Fibroblast of peridontal ligament (primary cell): ENCODE measurements around the gene SALL3.

ENCODE experiments used
- DNase-seq: peaks from one replicate; pipeline ENCODE4 v3.0.0-alpha.2; 2010; ENCODE audit errors: extremely low read depth

SALL3 gene

DNA sequence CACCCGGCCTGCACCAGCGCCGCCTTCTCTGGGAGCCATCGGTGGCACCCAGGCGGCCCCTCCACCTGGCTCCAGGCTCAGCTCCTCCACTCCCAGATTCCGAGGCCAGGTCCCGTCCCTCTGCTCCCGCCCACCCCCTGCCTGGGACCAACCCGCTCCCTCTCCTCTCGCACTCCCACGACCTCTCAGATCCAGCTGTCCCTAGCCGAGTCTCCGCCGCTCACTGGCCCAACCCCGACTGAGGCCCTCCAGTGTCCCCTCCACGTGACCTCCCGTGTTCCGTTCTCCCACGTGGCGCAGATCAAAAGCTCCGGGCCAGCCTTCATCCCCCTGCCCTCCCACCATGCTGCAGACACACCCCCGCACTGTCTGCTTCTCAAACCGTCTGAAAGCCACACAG, 14.4 kb upstream of the SALL3 start:
- no peak for DNase-seq

DNA sequence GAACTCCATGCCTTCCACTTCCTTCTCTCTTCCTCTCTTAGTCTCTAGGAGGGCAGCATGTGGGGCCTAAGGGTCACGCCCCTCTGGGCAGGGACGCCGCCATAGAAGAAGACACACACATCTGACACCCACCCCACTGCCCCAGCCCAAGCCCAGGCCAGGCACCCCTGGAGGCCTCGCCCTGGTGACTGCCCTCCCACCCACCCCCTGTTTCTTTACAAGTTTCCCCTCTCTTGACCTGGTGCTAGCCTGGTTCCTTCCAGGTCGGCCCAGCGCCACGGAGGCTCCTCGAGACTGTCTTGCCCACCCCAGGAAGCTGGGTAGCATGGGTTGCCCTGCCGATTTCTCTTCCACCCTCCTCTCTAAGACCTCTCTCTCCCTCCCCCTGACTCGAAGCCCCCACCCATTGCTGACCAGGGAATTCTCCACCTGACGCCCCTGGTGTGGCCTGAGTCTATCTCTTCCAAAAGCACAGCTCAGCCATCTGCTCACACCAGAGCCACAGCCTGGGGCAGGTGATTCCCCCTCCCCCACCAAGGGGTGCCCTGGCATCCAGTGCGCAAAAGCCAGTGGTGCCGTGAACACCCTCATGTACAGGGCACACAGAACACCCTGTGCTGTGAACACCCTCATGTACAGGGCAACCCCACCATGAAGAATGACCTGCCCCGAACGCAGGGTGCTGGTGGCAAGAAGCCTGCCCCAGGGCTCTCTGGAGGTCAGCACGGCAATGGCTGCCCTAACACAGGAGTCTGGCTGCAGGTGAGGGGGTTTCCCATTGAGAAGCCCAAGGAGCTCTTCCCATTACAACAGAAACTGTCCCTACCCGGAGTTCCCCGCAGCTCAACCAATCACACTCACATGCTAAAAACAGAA, 13.5 kb upstream of the SALL3 start:
- DNase-seq, result no peak

DNA sequence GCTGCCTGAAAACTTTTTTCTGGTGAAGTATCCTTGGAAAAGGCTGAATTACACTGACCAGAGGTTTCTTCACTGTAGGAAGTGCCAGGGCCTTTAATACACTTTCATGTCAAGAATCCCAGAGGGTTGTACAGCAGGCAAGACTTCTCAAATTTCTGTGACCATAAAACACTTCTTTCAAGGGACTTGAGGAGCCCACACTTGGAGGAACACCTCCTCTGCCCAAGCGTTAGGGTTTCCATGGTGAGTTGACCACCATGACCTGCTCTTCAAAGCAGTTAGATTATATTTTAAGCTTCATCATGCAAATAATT, 12.9 kb upstream of the SALL3 start:
- DNase-seq, result no peak

DNA sequence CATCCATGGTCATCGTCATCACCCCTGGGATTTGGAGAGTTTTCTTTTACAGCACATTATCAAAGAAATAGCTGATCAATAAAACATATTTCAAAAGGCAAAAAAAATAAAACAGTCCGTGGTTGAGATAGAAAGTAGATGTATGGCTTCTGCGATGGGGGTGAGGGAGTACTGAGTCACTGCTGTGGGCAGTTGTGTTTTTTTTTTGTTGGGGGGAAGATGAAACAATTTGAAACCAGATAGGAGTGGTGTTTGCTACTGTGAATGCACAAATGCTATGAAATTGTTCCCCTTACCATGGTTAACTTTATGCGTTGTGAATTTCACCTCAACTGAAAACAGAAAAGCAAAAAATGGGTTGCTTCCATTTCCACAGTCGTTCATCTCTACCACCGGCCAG, 11.9 kb upstream of the SALL3 start:
- DNase-seq, result no peak

DNA sequence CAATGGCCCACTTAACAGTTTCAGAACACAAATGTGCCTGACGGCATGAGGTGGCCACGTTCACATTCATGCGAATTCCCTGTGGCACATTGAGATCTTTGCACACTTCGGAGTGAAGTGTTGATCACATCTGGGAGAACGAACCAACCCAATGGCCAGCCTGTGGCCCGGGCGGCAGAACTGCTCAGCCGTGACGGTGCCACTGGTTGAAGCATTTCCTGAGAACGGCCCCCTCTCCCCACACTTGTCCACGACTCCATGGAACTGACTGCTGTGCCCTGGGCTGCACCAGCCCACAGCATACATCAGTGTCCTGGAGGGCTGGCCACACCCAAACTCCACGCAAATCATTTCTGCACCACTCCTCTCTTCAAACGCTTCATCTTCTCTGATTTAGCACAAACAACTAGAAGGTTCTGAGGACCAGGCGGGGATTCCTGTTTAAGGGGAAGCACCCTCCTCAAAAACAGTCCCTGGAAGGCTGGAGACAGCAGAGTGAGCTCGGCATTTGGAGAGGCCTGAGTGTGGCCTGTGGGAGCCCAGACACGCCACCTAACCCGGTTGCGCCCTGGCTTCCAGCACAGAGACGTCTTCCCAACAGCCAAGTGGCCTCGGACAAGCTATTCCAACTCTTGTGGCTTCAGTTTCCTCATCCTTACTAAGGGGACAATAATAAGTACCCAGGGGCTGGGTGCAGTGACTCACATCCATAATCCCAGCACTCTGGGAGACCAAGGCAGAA, 9.9 kb upstream of the SALL3 start:
- DNase-seq, result no peak

DNA sequence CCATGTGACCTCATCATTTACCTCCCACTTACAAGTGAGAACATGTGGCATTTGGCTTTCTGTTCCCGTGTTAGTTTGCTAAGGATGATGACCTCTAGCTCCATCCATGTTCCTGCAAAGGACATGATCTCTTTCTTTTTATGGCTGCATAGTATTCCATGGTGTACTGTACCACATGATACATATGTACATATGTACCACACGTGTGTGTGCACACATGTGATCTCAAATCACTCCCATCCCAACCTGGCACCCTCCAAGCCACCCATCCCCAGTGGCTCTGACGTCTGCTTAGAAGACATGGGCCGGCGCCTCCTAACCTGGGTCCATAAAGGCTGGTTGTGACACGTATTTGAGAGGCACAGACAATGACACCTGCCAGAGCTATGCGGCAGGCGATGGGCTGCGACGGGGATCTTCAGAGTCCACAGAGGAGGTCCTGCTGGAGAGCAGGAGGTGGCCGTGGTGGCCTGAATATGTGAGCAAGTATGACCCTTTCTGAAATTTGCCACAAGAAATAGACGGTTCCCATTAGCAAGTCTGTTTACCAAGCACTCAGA, 8.8 kb upstream of the SALL3 start:
- DNase-seq, result no peak

DNA sequence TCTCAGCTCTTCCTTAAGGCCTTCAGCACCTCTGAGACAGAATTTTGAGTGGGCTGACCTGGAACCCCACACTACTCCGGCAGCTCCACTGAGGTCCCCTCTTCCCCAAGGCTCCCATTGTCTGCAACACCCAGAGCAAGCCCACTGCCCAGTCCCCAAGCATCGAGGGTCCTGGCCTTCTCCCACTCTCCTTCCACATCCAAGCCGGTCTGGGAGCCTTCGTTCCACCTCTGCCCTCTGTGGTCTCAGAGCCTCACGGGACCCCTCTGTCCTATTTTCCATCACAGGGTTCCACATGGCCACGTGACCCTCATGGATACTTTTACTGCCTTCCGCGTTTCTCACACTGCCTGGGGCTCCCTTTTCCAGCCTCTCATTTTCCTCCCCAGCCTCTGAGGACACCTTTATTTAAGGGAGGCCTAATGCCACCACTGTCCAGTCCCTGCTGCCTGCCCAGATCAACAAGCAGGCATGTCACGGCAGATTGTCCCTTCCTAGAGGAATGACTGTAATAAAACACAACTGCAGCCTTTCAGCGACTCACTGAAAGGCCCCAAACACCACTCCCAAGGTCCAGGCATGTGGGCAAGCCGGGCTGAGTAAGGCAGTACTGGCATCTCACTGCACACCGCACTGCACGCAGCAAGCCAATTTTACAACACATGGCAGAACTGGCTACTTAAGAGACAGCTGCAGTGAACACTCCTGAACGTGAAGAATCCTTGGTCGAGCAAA, 7.9 kb upstream of the SALL3 start:
- DNase-seq, result no peak

DNA sequence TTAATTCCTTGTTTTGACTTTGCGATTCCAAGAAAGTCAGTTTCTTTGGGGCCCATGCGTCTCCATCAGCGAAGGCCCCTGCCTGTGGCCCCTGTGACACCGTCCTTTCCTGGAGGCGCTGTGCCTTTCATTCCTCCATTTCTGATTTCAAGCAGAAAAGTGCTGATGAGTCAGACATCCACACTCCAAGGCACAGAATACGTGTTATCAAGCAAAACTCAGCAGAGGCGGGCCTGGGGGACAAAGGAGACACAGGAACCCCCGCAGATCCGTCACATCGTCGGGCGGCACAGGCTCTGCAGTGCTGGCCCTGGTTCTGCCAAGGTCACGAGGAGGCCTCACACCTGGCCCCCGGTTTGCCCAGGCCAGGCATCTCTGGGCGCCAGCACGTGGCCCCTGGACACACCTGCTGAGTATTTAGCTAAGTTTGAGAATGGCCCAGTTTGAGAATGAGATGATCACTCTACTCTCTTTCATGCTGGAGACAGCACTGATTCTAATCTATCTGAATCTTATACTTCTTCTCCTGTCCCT, 7.2 kb upstream of the SALL3 start:
- no peak for DNase-seq

DNA sequence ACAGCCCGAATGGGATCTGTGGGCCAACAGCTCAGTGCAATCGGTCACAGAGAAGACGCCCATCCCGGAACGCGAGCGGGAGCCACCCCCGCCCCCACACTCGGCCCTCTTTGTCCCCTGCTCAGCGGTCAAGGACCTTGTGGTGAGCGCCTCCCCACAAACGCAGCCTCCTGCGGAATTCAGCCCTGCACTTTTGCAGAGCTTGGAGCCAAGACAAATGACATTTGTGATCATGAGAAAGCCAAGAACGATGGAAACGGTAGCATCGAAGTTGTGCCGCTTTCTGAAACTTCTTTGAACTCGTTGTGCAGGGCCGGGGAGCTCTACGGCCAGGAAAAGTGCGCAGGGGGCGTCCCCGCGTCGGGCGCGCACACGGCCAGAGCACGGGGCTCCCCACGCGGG, 6.7 kb upstream of the SALL3 start:
- DNase-seq, result no peak

DNA sequence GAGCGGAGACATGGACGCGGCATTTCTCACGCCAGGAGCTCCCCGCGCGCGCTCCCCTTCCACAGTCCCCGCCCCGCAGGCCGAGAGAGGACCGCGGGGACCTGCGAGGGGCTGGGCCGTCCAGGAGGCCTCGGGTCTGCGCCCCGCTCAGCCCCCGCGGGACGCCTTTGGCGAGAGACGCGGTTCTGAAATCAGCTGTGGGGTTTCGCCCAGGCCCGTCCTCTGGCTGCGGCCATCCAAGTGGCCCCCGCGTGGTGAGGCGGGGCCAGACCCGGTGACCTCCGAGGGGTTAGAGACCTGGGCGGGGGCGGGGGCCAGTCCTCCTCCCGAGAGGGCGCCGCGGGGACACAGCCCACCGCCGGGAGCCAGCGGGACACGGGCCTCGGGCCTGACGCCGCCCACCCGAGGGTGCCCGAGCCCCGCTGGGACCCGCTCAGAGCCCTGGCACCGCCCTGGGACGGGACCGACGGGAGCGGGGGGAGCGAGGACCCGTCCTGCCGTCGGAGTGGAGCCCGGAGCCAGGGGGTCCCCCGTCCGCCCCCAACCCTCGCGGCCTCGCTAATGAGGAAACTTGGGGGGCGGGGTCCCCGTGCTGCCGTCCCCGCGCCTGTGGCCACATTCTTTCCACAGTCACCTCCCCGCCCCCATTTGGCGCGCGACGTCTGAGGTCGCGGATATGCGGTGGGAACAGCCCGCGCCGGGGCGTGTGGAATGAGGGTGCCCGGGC, 6.1 kb upstream of the SALL3 start:
- DNase-seq, result no peak

DNA sequence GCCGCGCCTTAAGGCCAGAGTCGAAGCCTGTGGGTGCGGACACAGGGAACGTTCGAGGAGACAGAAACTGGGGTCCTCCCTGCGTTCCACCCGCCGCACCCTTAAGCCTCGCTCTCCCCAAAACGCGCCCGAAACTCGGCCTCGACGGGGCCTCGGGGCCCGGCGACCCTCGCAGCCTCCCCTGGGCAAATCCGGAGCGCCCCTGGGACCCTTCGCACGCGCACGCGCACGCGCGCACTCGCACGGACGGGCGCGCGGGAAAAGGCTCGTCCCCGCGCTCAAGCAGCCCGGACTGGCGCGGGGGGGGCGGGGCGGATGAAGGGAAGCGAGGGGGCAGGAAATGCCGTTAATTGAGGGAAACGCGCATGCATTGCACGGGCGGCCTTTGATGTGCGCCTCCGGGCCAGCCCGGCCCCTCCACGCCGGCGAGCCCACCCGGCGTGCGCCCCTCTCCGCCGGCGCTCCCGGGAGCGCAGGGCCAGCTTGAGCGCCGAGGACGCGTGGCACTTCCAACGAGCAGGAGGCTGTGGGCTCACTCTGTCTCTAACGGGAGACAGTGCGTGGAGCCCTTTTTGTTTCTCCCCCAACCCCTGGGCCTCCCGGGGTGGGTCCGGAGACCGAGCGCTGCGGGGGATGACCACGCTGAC, 5.4 kb upstream of the SALL3 start:
- no peak for DNase-seq

DNA sequence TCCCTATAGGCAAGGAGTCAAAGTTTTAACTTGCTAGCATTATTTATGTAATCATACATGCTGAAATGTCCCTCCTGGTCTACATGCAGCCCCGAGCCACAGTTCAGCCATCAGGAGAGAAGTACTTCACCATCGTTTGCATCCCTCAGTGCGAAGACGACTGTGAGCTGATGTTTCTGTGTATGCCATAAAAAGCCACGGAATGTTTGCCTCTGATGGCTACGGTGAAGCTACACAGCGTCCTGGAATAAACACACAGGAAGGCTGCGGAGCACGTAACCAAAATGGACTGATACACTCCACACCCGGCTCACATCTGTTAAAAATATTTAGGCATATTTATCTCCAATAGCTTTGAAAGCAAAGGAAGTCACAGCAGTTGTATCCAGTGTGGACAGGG, 4.3 kb upstream of the SALL3 start:
- no peak for DNase-seq

DNA sequence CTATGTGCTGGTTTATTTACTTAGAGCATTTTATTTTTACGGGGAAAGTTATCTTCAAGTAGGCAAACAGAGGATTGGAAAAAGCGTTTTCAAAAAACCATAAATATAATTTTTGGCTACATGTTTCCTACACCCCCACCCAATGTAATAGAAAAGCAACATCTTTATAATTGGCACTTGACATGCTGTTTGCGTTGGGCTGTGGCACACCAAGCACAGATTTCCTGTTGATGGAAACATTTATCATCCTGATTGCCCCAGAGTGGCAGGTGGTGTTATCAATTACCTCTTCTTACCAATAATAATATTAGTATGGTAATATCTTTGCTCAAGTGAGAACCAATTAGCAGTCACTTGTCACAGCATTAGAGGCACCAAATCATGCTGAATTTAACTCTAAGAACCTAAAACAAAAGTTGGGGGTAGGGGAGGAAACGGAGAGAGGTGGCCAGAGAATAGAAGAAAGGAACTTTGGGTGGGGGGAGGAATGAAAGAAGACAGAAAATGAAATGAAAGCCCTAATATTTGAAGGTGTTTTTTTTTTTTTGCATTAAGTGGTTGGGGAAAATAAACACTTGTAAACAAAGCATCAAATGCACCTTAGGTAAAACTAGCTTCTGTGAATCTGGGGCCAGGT, 3.8 kb upstream of the SALL3 start:
- DNase-seq, result no peak

DNA sequence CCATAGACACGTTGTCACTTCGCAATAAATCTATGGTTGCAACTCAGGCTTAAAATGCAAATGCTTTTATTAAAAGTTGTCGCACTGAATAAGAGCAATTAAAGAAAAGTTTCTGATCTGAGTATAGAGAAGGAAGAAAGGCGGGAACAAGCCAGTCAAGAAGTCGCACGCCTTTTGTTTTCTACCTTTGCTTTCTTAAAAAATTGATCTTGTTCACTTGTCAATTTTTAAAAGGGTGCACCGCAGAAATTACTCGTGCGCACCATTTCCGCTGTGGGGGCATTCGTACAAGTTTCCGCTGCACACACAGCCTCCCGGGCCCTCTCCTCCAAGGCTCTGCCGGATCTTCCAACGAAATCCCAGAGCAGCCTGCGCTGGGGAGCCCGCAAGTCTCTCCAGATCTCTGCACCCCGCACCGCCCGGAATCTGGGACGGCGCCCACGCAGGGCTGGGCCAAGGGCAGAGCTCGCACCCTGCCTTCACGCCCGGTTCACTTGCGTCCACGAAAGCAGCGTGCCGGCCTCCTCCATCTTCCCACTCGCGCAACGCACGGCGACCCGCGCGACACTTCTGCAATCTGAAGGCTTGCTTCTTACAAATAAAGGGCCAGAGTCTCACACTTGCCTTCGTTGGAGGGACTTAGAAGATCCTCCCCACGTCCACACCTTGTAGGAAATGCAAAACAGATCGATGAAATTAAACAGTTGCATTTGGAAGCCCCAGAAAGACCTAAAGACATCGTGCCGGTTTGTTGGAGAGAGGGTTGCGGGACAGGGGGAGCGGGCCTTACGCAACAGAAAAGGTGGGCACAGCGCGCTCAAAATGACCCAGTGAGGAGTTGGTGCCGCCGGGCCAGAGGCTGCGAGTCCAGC, 2.6 kb upstream of the SALL3 start:
- DNase-seq, result no peak

DNA sequence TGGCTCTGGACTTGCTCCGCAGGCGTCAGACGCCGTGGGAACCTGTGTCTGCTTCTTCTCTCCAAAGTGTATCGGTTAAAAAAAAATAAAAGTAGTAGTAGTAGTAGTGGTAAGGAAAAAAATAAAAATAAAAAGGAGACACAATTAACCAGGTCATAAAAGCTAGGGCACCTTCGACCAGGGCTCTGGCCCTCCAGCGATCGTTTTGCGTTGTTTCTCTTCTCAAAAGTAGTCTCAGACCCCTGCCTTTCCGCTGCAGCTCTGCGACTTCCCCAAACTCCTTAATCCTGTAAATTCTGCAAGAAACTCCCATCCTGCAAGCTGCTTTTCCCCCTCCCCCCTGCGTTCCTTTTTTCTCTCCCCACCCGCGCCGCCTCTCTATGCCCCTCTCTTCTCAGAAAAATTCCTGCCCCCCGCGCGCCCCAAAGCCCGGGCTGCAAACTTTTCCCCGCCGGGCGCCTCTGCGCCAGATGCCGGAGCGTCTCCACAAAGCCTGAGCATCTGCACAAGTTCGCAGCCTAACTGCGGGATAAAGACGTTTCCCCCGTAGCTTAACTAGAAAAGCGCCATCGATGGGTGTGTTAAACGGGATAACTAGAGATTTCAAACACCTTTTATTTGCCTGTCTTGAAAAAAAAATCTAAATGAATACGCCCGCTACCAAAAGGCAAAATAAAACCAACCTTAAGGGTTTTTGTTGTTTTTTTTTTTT, 1.8 kb upstream of the SALL3 start:
- DNase-seq, result no peak

DNA sequence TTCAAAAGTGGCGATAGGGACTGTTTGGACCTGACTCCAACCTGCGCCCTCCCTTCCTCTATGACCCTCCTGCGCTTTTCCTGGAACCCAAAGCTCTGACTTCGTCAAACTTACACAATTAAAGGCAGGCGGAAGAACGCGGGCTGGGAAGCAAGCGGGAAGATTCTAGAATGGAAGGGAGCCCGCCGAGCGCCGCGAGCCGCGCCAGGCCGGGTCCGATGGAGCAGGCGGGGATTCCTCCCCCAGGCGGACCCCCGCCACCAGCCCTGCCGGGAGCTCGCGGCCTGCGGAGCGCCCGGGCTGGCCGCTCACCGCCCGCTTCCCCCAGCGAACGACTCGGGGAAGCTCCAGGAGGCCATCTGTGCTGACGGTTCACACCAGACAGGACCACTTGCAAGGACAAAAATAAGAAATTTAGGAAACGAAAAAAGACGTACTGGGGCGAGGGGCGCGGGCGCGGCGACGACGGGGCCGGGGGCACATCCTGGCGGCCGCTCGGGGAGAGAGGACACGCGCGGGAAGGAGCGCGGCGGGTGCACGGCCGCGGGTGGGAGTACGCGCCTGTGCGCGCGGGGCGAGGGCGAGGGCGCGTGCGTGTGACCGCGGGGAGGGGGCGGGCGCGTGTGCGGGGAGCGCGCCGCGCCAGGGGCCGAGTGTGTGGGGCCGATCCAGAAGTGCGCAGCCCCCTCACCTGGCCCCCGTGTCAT, 1.1 kb upstream of the SALL3 start:
- DNase-seq, result no peak

DNA sequence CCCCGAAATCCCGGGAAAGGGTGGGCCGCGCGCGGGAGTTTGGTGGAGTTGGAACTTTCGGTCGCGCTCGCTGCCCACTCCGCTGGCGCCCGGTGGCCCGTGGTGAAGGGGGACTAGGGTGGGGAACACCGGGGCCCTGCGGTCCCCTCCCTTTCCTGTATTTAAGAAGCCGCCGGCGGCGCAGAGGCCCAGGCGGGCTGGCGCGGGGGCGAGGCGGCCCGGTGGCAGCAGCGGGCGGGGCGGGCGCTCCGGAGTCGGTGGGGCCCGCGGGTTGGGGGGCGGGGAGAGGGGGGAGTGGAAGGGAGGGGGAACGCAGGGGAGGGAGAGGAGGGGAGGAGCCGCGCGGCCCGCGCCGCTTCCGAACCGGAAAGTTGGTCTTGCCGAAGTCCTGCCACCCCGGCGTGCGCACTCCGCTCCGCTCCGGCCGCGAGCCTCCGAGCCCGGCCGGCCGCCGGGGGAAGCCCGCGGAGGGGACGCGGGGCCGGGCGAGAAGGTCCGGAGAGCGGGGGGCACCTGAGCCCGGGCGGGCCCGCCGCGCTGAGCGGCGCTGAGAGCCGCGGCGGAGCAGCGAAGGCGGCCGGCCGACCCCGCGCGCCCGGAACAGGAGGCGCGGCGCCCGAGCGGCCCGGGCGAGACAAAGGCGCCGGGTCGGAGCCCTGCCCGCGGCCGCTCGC, 425 bp upstream of the SALL3 start:
- DNase-seq, result no peak
